HCT116 (cell line): ENCODE results near the gene DPH2. TPM values are rescaled to one million over a fixed set of nuclear protein-coding genes. Genes with fewer than 3 reads are reported as not detected.

Experiments
- ATAC-seq: fragments of 200-7000 bp; cut with Tn5 transposase; 2 replicates; pipeline ENCODE4 v1.9.1; 2020; ENCODE audit warnings: mild to moderate bottlenecking, moderate library complexity
- BruUV-seq: library from RNA; stranded (reverse); fragments of 400-500 nt; replicated peaks from 2 replicates; lab custom pipeline; 2021; lab: Mats Ljungman, UMichigan
- CTCF ChIA-PET: fragments of 300-600 bp; sonication (Branson Sonifier 250); formaldehyde crosslinking; loops from one replicate; lab custom pipeline; 2021; ENCODE audit warnings: antibody characterized with exemption; lab: Charles Lee
- POLR2A ChIA-PET: fragments of 300-600, 350-600 bp; sonication (Branson Sonifier 250); formaldehyde crosslinking; loops from one replicate; lab custom pipeline; 2021; ENCODE audit warnings: antibody characterized with exemption; lab: Charles Lee
- RAD21 ChIA-PET, 2 experiments: fragments of 300-600 bp; sonication (Branson Sonifier 250); formaldehyde crosslinking; loops; one replicate each; lab custom pipeline; 2023; ENCODE audit warnings: low total read pairs in 2 of 2; ENCODE audit not compliant: uncharacterized antibody in 2 of 2, unreplicated experiment in 2 of 2, low non-redundant PET in 1 of 2; lab: Charles Lee
- DNase-seq: peaks from one replicate; pipeline ENCODE4 v3.0.0-alpha.2; 2010; ENCODE audit warnings: low read depth, low spot score
- H2AFZ ChIP-seq: fragments of 200-600 bp; shearing (Covaris generic), sonication (generic); 2 replicates; pipeline ENCODE4 v1.6.1; 2017; ENCODE audit warnings: low read depth, mixed run types, mixed read lengths, antibody characterized with exemption, low read length; ENCODE audit not compliant: poor library complexity, severe bottlenecking
- H3K27ac ChIP-seq: 2 replicates; pipeline ENCODE4 v1.5.1; 2012; ENCODE audit warnings: low read depth, low read length
- H3K27me3 ChIP-seq: fragments of 200-600 bp; sonication (generic); 2 replicates; pipeline ENCODE4 v1.6.1; 2016; ENCODE audit warnings: mixed run types, low read length, mixed read lengths; ENCODE audit not compliant: insufficient read depth
- H3K36me3 ChIP-seq, 2 experiments: fragments of 200-500 bp in 1 of 2; fragments of 200-600 bp in 1 of 2; sonication (Bioruptor generic) in 1 of 2; sonication (generic) in 1 of 2; 2 replicates each; pipeline versions ENCODE4 v1.5.1 to v1.6.1; 2014 to 2016; ENCODE audit warnings: low read length in 2 of 2, inconsistent platforms in 1 of 2, mixed read lengths in 1 of 2, mixed run types in 1 of 2; ENCODE audit not compliant: insufficient read depth in 2 of 2, control insufficient read depth in 1 of 2
- H3K4me1 ChIP-seq, 2 experiments: fragments of 200-600 bp in 1 of 2; sonication (generic) in 1 of 2; 2 replicates each; pipeline versions ENCODE4 v1.5.1 to v1.6.1; 2012 to 2017; ENCODE audit warnings: low read length in 2 of 2, inconsistent platforms in 1 of 2, mild to moderate bottlenecking in 1 of 2, mixed read lengths in 1 of 2, mixed run types in 1 of 2, moderate library complexity in 1 of 2; ENCODE audit not compliant: insufficient read depth in 2 of 2, control insufficient read depth in 1 of 2
- H3K4me2 ChIP-seq: fragments of 200-600 bp; sonication (generic); 2 replicates; pipeline ENCODE4 v1.6.1; 2017; ENCODE audit warnings: mixed run types, low read length, mixed read lengths
- H3K4me3 ChIP-seq, 2 experiments: fragments of 200-600 bp in 1 of 2; sonication (generic) in 1 of 2; replicated peaks in 1 of 2; 2 replicates each; pipeline ENCODE4 v1.5.1; 2011 to 2016; ENCODE audit warnings: low read length in 2 of 2, control low read depth in 1 of 2, low read depth in 1 of 2, mild to moderate bottlenecking in 1 of 2, mixed read lengths in 1 of 2, mixed run types in 1 of 2
- H3K79me2 ChIP-seq: fragments of 200-600 bp; sonication (generic); 2 replicates; pipeline ENCODE4 v1.6.1; 2017; ENCODE audit warnings: mild to moderate bottlenecking, mixed run types, low read length, moderate library complexity, mixed read lengths; ENCODE audit not compliant: insufficient read depth
- H3K9ac ChIP-seq: fragments of 200-600 bp; sonication (generic); 2 replicates; pipeline ENCODE4 v1.6.1; 2016; ENCODE audit warnings: low read length, mixed read lengths
- H3K9me2 ChIP-seq: fragments of 200-600 bp; sonication (generic), shearing (Covaris generic); 2 replicates; pipeline ENCODE4 v1.6.1; 2017; ENCODE audit warnings: mixed run types, mild to moderate bottlenecking, moderate library complexity; ENCODE audit not compliant: insufficient read depth
- H3K9me3 ChIP-seq, 2 experiments: fragments of 200-500 bp in 1 of 2; fragments of 200-600 bp in 1 of 2; sonication (Bioruptor generic) in 1 of 2; sonication (generic) in 1 of 2; 2 replicates each; pipeline ENCODE4 v1.6.1; 2014 to 2017; ENCODE audit warnings: low read length in 2 of 2, mixed read lengths in 2 of 2, inconsistent platforms in 1 of 2, low read depth in 1 of 2, mild to moderate bottlenecking in 1 of 2, mixed run types in 1 of 2, moderate library complexity in 1 of 2; ENCODE audit not compliant: control insufficient read depth in 1 of 2, insufficient read depth in 1 of 2
- H4K20me1 ChIP-seq: fragments of 200-600 bp; sonication (generic), shearing (Covaris generic); 2 replicates; pipeline ENCODE4 v1.6.1; 2017; ENCODE audit warnings: mixed run types, mild to moderate bottlenecking, moderate library complexity; ENCODE audit not compliant: insufficient read depth
- CBX3 ChIP-seq: IDR thresholded peaks from 2 replicates; pipeline ENCODE4 v1.6.1; 2012; ENCODE audit warnings: low read depth
- ELF1 ChIP-seq: IDR thresholded peaks from 2 replicates; pipeline ENCODE4 v1.6.1; 2012; ENCODE audit warnings: low read depth, borderline replicate concordance
- EZH2 ChIP-seq: fragments of 200-600 bp; sonication (generic); IDR thresholded peaks from 2 replicates; pipeline ENCODE4 v1.6.1; 2017; ENCODE audit warnings: antibody characterized with exemption, mixed run types
- POLR2A ChIP-seq: IDR thresholded peaks from 2 replicates; pipeline ENCODE4 v1.7.0; 2011; ENCODE audit warnings: borderline replicate concordance; ENCODE audit not compliant: insufficient read depth, insufficient read length; ENCODE audit errors: extremely low read depth
- POLR2AphosphoS5 ChIP-seq: IDR thresholded peaks from 2 replicates; pipeline ENCODE4 v1.6.1; 2011; ENCODE audit warnings: mild to moderate bottlenecking, low read depth, low read length, moderate library complexity
- intact Hi-C: fragments of 100-400 bp; cut with micrococcal nuclease; formaldehyde crosslinking; loops from 2 replicates; pipeline ENCODE4 v1.10.0; 2022
- total RNA-seq: library from RNA; stranded (reverse); gene quantifications from one replicate; pipeline ENCODE4 v1.2.1, GENCODE V29; 2021; ENCODE audit not compliant: unreplicated experiment
- TF ChIP-seq, protein P1 (sequence below): IDR thresholded peaks from 2 replicates; pipeline ENCODE4 v1.6.1; 2012

Gene DPH2
- total RNA-seq, 1 experiment from 2014 or later: 53.2 TPM

DNA sequence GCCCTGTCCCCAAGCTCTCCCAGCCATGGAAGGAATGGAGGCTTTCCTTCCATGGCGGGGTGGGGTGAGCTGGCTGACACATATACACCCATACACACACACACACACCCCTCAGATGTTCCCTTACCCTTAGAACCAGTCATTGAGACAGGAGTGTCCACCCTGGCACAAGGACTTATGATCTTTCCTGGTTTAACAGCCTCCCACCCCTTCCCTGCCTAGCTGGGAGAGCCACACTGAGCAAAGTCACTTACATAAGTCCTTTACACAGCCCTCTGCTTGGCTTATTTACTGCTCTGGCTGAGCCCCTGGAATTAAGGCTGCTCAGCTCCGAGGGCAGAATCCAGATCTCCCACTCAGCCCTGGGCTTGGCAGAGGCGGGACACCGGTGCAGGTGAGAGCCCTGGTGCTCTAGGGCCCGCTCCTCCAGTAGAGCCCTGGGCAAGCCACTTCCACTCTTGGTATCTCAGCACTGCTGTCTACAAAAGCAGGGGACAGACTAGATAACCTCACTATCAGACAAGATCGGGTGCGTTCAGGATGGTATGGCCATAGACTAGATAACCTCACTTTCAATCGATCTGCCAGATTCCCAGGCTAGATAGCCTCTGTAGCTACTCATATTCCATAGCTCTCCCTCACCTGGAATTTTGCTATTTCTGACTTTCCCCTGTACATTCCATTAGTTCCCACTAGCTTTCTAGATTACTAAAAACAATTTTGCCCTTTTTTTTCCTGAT lies 44.7 kb downstream of the DPH2 start:
- Histone ChIP-seq H3K36me3 (no peaks in the 10 kb centered on the region), H3K9me2 (no peaks in the 10 kb centered on the region), H3K4me2 (no peak overlapping the region), H2AFZ (no peak overlapping the region), H3K9me3 (no peaks in the 10 kb centered on the region), H3K4me1 (peaks cover 7 to 8% of the 10 kb centered on the region in 2 experiments; a peak in 3 of 4 replicates), H3K79me2 (no peaks in the 10 kb centered on the region), H3K4me3 (no peak overlapping the region), H4K20me1 (no peaks in the 10 kb centered on the region), H3K9ac (no peak overlapping the region), H3K27ac (no peak overlapping the region), H3K27me3 (no peaks in the 10 kb centered on the region)
- TF ChIP-seq, protein P1, sequence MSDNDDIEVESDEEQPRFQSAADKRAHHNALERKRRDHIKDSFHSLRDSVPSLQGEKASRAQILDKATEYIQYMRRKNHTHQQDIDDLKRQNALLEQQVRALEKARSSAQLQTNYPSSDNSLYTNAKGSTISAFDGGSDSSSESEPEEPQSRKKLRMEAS: no peak
- no peak for TF ChIP-seq ELF1
- ChIA-PET RAD21 (no interaction called here), CTCF (interaction anchor here (1.3 to 1.9 kb wide), 2 partner anchors 8 to 22 kb away, joined by 3 to 5 read pairs; no protein-coding TSS in a partner anchor), POLR2A (interaction anchor here (0.7 kb wide), 1 partner anchor 561 kb away, joined by 3 read pairs; the partner anchor contains the start of gene HYI)
- DNase-seq (no peak), ATAC-seq (no peak)
- intact Hi-C loops: no loop called here
- no TSS peak for BruUV-seq

DNA sequence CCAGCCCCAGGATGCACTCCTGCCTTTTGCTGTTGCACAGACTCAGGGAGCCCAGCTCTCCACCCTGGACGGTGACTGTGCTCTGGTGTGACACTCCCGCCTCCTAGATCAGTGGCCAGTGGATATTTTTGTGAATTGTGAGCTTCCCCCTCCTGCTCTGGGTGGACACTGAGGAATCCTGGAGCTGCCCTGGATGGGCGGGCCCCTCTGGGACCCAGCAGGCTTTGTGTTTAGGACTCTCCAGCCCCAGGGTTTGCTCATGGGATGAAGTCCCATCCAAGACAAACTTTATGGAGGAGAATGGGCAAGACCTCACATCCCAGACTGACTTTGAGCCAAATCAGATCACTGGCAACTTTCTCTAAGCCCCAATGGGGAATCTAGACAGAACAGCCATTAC lies 45.4 kb downstream of the DPH2 start:
- RAD21 ChIA-PET: no interaction called here
- Histone ChIP-seq H3K79me2 (no peaks in the 10 kb centered on the region), H3K27me3 (no peaks in the 10 kb centered on the region), H3K4me3 (no peak overlapping the region), H2AFZ (no peak overlapping the region), H3K9ac (no peak overlapping the region), H3K36me3 (no peaks in the 10 kb centered on the region), H3K27ac (no peak overlapping the region), H3K9me3 (no peaks in the 10 kb centered on the region), H3K4me2 (no peak overlapping the region), H4K20me1 (no peaks in the 10 kb centered on the region), H3K9me2 (no peaks in the 10 kb centered on the region), H3K4me1 (peaks cover 7 to 8% of the 10 kb centered on the region in 2 experiments; a peak in 3 of 4 replicates)
- DNase-seq: no peak
- CTCF ChIA-PET: interaction anchor here (1.3 to 1.9 kb wide), 2 partner anchors 9 to 21 kb away, joined by 3 to 5 read pairs; no protein-coding TSS in a partner anchor
- POLR2A ChIA-PET: no interaction called here
- no peak for ATAC-seq
- BruUV-seq: no TSS peak
- no peak for TF ChIP-seq CBX3
- no peak for TF ChIP-seq POLR2AphosphoS5
- TF ChIP-seq EZH2: no peak
- TF ChIP-seq POLR2A: no peak
- intact Hi-C loops: no loop called here
